GM19035 (cell line): Measurements from ENCODE around the gene GET3.
"Not testable (repeated sequence)": the region's sequence is repeated elsewhere in the genome, so short reads cannot be mapped to it uniquely, and the experiment has no call there.

Experiments
- ATAC-seq: cut with Tn5 transposase; IDR thresholded peaks from one replicate; pipeline ENCODE4 v1.9.1; 2021; ENCODE audit not compliant: unreplicated experiment

The GET3 gene

GRCh38 chr19:12715102-12715501 is 22.2 kb upstream of the GET3 start:
- ATAC-seq, result no peak

GRCh38 chr19:12715929-12716328 is 21.4 kb upstream of the GET3 start:
- ATAC-seq, result no peak

DNA sequence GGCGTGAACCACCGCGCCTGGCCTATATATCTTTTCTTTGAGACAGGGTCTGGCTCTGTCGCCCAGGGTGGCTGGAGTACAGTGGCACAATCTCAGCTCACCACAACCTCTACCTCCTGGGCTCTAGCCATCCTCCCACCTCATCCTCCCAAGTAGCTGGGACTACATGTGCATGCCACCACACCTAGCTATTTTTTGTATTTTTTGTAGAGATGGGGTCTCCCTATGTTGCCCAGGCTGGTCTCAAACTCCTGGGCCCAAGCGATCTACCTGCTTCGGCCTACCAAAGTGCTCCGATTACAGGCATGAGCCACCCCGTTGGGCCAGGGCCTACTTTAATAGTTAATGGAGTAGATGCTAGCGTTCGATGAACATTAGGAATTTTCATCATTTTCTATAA is 17.0 kb upstream of the GET3 start:
- ATAC-seq, result no peak

GRCh38 chr19:12720851-12721655 is 16.2 kb upstream of the GET3 start:
- no peak for ATAC-seq

DNA sequence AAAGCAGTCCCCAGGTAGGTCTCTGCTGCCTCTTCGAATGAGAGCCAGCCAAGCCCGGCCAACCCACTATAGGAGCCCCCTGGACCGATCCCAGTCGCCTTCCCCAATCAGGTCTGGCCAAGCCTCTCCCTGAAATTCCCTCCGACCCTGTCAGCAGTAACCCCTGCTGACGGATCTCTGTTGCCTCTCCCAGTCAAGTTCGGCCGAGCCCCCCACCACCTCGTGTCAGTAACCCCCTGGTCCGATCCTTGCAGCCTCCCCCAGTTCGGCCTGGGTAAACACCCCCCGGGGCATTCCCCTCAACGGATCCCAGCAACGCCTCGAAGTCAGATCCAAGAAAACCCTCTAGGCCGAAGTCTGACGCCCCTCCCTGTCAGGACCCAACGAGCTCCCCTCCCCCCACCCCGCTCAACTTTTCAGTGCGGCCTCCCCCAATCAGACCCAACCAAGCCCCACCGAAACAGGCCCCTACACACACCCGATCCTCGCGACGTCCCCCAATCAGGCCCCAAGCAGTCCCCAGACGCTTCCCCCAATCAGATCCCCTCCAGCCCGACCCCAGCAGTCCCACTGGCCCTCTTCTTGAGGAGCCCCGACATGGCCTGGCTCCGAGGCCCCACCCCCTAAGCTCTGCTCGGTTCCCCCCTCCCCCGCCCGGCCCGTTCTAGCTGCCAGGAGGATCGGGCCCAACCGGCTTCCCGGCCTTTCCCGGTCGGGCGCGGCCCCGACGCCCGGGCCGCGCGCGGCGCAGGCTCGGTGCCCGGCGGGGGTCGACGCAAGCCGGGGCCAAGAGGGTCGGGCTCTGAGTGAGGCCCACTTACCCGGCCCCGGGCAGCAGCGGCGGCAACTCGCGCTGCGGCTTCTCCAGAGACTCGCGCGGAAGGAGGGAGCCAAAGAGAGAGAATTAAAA is 15.4 kb upstream of the GET3 start:
- peak; percentile 30 for ATAC-seq

GRCh38 chr19:12722566-12723380 is 14.5 kb upstream of the GET3 start:
- ATAC-seq, result peak; percentile 83

- no peak for ATAC-seq
These were observed 14.0 kb upstream of the GET3 start for GRCh38 chr19:12723381-12723640.

GRCh38 chr19:12723641-12724426 is 13.5 kb upstream of the GET3 start, which contains the start of gene TNPO2:
TNPO2 (minus strand) TSS chr19:12723932; CDS start chr19:12720977, 2,955 bp downstream.
- ATAC-seq, result no peak

- ATAC-seq, result not testable (repeated sequence)
These were observed 11.7 kb upstream of the GET3 start for GRCh38 chr19:12725612-12726011.

- no peak for ATAC-seq
These were observed 10.3 kb upstream of the GET3 start for GRCh38 chr19:12726988-12727316.

GRCh38 chr19:12727745-12728433 is 9.4 kb upstream of the GET3 start:
- ATAC-seq, result no peak

- ATAC-seq, result no peak
These were observed 7.2 kb upstream of the GET3 start for GRCh38 chr19:12730064-12730463.

GRCh38 chr19:12731337-12731736 is 6.0 kb upstream of the GET3 start:
- no peak for ATAC-seq

DNA sequence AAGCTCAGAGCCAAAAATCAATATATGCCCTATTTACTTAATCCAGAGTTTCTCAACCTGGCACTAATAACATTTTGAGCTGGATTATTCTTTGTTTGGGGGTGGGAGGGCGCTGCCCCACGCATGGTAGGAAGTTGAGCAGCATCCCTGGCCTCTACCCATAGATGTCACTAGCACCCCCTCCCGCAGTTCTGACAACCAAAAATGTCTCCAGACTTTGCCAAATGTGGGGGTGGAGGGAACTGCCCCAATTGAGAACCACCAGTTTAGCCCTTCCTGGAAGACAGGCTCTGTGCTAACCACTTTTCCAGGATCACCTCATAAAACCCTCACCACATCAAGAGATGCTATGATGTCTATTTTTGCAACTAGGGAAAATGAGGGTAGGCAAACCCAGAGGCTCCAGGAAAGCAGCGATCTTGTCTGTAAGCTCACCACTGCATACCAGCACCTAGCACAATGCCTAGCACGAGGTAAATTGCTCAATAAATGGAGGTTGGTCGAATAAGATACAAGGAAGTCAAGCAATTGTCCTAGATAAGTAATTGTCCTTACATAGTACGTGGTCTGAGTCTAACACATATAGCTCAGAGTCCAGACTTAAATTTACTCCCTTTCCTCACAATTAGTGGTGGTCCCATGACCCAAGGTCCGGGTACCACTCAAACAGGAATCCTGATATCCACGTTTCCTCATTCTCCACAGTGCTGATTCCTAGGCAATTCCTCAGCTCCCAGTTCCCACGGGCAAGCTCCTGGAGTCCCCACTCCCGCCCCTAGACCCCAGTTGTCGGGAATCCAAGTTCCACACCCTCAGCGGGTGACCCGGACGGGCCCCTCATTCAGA is 3.7 kb upstream of the GET3 start:
- ATAC-seq, result no peak

- ATAC-seq, result no peak
These were observed 596 bp downstream of the GET3 start for GRCh38 chr19:12737835-12738351.

DNA sequence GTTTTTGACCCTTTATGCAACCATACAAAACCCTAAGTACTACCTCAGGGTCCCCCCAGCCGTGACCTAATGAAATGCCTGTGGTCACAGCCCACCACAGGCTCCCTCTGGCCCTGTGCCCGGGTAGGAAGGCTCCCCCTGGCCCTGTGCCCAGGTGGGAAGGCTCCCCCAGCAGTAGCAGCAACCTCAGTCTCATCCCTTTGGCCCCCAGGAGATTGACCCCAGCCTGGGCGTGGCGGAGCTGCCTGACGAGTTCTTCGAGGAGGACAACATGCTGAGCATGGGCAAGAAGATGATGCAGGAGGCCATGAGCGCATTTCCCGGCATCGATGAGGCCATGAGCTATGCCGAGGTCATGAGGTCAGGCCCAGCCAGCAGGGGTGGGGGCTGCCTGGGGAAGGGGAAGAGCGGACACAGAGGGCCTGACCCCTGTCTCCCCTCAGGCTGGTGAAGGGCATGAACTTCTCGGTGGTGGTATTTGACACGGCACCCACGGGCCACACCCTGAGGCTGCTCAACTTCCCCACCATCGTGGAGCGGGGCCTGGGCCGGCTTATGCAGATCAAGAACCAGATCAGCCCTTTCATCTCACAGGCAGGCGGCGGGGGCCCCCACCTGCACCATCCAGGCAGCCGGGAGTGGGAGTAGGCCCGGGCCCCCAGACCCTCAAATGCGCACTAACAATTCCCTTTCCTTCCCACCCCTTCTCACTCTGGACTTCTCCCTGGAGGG is 8.0 kb downstream of the GET3 start:
- no peak for ATAC-seq

- ATAC-seq, result no peak
These were observed 11.2 kb downstream of the GET3 start for GRCh38 chr19:12748489-12748888.

GRCh38 chr19:12749938-12750521 is 12.7 kb downstream of the GET3 start:
- no peak for ATAC-seq
